ENCODE data around the gene OPTC.
A peak's percentile ranks its signal among the peaks of the same experiment; 100 is the strongest.

Gene OPTC

GRCh38 chr1:203518541-203518940, 24.6 kb downstream of the OPTC start:
- DNase-seq = no peak

DNA sequence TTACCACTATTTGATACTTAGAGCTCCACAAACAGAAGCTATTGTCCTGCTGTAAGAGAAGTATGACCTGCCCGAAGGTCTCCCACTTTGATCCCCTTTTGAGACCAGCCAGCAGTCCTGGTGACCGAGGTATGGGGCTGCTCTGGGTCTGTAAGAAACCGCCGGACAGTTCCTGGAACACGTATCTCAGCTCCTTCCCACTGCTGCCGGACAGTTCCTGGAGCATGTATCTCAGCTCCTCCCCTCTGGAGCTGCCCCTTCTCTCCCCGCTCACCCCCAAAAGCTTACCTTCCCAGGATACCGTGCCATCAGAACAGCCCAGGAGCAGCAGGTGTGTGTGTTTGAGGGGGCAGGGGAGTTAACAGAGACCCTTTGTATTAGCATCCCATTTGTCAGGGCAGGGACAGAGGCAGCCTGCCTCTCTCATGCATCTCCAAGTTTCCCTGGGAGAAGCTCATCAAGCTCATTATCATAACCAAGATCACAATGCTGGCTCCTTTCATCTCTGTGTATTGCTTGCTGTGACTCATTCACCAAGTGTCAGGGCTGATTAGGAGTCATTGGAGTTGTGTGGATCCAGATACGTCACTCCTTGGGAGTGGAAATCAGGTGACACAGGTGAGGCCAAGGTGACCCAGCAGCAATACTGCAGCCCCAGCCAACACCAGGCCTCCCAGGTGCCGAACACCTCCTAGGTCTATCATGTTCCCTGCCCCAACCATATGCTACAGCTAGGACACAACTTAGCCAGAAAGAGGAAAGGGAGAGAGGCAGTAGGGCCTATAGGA, 25.3 kb downstream of the OPTC start:
- no peak for DNase-seq

- DNase-seq = no peak
These were observed 25.9 kb downstream of the OPTC start for GRCh38 chr1:203519896-203520295.

- peak in 1 of 2 donors; percentile 10 for DNase-seq
These were observed 26.4 kb downstream of the OPTC start for GRCh38 chr1:203520315-203520714.

DNA sequence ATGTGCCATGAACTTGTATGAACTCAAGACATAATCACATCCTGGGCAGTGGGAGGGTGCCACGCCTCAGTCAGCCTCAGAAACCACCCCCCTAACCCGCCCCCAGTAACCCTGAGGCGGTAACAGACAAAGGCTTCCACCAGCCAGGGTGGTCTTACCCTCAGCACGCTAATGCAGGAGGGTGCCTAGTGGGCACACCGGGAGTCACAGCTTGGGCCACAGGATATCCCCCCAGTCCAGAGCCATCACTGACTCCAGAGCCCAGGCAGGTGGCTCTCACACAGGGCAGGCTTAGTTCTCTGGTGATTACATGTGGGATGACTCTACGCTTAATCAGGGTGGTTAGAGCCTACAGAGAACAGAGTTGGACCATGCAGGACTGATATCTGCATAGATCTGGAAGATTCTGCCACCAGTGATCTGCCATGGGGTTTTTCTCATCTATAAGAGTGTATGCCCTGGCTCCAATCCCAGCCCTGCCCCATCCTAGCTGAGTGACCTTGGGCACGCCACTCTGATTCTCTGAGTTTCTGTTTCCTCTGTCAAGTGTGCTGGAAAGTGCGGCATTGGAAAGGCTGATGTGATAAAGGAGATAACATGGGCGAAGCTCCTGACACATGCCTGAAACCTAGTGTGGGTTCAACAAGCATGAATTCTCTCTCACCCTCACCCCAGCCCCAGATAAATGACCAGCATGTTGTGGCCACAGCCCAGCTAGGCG, 27.3 kb downstream of the OPTC start:
- no peak for DNase-seq

DNA sequence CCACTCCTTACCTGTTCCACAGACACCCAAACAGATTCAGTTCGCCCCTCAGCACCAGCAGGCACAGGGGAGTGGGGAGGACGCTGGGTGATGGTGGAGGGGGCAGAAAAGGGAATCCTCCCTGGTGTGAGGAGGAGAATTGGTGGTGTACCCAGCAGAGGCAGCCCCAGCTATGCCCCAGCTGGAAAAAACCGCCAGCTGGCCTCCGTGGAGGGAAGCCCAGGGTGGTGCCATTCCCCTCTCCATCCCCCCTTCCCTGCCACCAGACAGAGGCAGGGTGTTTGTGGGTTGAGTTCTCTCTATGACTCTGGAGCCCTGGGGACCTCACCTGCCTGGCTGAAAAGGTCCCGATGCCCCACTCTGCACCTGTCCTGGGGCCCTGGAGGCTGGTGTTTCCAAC, 27.9 kb downstream of the OPTC start:
- DNase-seq = no peak

DNA sequence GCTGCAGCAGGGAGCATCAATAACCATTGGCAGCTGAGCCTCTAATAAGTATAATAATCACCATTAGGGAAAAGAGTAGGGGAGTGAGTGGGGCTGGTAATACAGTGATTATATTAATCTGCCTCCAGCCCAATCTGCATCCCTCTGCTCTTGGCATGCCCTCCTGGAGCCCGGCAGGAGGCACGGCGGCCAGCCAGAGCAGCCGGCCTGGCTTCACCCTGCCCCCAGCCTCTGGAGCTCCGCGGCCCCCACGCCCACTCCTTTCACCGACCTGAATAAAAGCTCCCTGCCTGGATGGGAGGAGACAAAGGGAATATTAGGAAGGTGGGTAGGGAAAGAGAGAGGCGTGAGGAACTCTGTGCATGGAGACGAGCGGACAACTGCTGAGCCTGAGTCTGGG, 28.3 kb downstream of the OPTC start:
- DNase-seq = no peak

- DNase-seq = no peak
These were observed 29.7 kb downstream of the OPTC start for GRCh38 chr1:203523667-203524066.

- DNase-seq = no peak
These were observed 30.2 kb downstream of the OPTC start for GRCh38 chr1:203524152-203524551.

GRCh38 chr1:203524824-203525223, 30.9 kb downstream of the OPTC start:
- no peak for DNase-seq

DNA sequence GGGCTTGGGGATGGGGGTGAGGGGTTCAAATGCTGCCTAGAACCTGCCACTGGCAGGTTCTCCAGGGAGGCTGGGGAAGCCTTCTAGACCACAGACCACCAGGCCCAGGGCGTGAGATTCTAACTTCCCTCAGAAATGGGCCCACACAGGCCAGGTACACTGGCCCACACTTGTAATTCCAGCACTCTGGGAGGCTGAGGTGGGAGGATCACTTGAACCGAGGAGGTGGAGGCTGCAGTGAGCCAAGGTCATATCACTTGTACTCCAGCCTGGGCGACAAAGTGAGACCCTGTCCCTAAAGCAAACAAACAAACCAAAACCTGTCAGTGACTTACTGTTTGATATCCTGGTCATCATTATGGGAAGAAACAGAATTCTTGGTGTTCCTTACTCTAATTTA, 31.7 kb downstream of the OPTC start:
- no peak for DNase-seq

- no peak for DNase-seq
These were observed 32.2 kb downstream of the OPTC start for GRCh38 chr1:203526130-203526529.

- DNase-seq = no peak
These were observed 32.6 kb downstream of the OPTC start for GRCh38 chr1:203526572-203526971.

GRCh38 chr1:203527013-203527412, 33.1 kb downstream of the OPTC start:
- no peak for DNase-seq

- no peak for DNase-seq
These were observed 34.1 kb downstream of the OPTC start for GRCh38 chr1:203528063-203528462.

DNA sequence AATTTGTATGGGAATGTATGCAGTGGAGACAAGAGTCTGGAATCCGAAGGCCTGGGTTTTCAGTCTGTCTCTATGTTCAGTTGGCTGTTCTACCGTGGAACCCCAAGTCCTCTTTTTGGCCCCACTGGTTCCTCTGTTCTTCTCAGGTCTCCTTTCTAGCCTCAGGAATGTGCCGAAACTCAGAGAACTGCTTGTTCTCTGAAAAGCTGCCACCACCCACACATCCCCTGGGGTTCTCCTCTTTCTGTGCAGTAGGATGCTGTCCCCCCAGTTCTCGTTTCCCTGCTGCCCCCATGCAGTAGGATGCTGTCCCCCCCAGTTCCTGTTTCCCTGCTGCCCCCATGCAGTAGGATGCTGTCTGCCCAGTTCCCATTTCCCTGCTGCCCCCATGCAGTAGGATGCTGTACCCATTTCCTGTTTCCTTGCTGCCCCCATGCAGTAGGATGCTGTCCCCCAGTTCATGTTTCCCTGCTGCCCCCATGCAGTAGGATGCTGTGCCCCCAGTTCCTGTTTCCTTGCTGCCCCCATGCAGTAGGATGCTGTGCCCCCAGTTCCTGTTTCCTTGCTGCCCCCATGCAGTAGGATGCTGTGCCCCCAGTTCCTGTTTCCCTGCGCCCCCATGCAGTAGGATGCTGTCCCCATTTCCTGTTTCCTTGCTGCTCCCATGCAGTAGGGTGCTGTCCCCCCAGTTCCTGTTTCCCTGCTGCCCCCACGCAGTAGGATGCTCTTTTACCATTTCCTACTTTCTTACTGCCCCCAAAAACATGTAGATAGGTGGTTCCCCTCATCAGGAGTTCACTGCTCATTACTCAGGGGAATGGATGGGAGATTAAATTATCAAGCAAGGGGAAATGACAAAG, 35.3 kb downstream of the OPTC start:
- DNase-seq = no peak

- no peak for DNase-seq
These were observed 37.1 kb downstream of the OPTC start for GRCh38 chr1:203531063-203531462.

GRCh38 chr1:203534012-203534411, 40.1 kb downstream of the OPTC start:
- no peak for DNase-seq

DNA sequence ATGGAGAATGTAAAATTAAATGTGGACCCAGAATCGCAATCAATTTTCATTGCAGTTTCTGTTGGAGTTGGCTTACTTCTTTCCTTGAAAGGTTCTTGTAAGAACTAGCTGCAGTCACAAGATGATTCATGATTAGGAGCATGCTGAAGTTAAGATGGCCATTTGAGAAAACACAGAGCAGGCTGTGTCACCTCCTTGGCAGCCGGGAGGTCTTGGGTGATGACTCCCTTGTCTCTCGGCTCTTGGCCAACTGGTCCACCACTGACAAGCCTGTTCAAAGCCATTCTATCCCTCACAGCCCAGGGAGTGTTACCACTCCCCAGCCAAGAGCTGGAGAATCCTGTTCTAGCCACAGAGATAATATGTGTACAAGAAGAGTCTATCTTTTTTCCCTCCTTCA, 40.6 kb downstream of the OPTC start:
- no peak for DNase-seq

DNA sequence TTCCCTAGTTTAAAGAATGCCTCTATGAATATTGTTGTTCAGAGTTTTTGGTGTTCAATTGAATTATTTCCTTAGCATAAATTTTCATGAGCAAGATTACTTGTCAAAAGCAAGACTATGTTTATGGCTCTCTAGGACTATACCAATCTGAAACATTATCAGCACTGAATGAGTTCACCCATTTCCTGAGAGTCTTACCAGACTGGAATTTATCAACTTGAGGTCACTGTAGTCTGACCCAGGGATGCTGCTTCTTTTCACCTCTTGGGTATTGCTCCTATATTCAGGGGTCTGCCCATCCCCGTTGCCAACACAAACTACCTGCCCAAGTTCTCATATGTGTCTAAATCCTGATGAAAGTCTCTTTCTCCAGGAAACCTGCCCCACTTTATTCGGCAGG, 42.6 kb downstream of the OPTC start:
- DNase-seq = no peak

DNA sequence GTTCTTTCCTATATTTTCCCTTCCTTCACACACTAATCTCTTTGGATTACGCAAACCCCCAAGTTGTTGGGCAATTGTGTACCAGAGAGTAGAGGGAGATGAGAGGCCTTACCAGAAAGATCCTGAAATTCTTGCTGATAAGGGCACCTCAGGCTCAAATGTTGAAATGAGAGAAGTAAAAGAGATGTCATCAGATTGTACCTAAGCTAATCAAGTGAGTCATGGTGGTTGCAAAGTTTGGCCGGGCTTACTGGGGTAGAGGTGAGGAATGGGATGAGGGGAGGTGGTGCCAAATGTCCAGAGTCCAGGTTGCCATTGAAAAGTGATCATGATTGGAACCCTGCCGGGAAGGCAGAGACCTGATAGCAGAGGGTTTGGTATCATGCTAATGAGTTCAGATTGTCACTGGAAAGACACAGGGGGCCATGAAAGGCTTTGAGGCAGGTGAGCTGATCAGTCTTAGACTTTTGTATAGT, 43.1 kb downstream of the OPTC start:
- no peak for DNase-seq

- DNase-seq = peak in 1 of 2 donors; percentile 4
These were observed 44.0 kb downstream of the OPTC start for GRCh38 chr1:203537806-203538464.

DNA sequence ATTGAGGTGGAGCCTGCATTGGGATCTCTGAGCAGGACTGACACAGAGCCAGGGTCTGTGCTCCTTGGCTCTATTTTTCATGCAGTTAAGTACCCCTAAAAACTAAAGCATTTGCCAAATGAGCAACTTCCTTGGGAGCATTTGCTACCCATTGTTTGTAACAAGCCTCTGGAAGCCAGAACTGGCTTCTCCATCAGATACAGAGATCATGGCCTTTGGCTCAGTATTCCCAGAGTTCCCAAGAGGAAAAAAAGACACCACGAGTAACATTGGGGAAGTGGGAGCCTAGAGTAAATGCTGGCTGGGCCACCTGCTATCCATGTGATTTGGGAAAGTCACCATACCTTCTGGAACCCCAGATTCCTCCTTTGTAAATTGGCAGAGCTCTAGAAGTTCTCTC, 44.8 kb downstream of the OPTC start:
- DNase-seq = no peak

Measured in CD4-positive, alpha-beta T cell treated with Interleukin-1 beta for 1 hour (primary cell).